Mucosa of stomach (tissue), 1 donor: ENCODE results near the gene SLC48A1.
A peak's percentile ranks its signal among the peaks of the same experiment; 100 is the strongest.

Experiments used
- H3K27me3 ChIP-seq: one replicate; pipeline ENCODE4 v1.7.0; 2013; ENCODE audit warnings: mild to moderate bottlenecking, low read length; ENCODE audit not compliant: control insufficient read depth, insufficient read depth
- H3K36me3 ChIP-seq: one replicate; pipeline ENCODE4 v1.7.0; 2013; ENCODE audit warnings: low read length; ENCODE audit not compliant: control insufficient read depth, insufficient read depth
- H3K4me1 ChIP-seq: one replicate; pipeline ENCODE4 v1.7.0; 2013; ENCODE audit warnings: mild to moderate bottlenecking, low read length; ENCODE audit not compliant: control insufficient read depth, insufficient read depth
- H3K4me3 ChIP-seq: one replicate; pipeline ENCODE4 v1.7.0; 2013; ENCODE audit warnings: low read length
- H3K9ac ChIP-seq: one replicate; pipeline ENCODE4 v1.7.0; 2013; ENCODE audit warnings: mild to moderate bottlenecking, low read length, moderate library complexity
- H3K9me3 ChIP-seq: one replicate; pipeline ENCODE4 v1.7.0; 2013; ENCODE audit warnings: mild to moderate bottlenecking, low read length, moderate library complexity; ENCODE audit not compliant: control insufficient read depth
- donor health status: Pancreatic carcinoma.

The SLC48A1 gene

DNA sequence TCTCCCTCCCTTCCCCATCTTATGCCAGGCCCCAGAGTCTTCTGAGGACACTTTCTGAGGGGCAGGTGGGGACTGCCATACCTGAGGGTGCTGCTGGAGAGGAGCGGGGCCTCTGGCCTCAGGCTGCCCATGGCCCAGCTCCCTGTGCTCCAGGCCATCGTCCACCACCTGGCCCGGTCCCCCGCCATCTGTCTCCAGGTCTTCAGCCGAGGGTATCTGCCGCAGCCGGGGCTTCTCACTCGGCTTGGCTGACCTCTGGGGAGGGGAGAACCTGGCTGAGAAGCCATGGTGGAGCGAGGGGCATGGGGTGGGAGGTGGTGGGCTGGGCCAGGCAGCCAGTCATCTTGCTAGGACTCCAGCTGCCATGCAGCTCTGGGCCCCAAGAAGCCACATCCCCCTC is 21.6 kb downstream of the SLC48A1 start:
- Histone ChIP-seq H3K36me3 (peaks cover 7% of the 10 kb centered on the region), H3K4me3 (no peak overlapping the region), H3K9ac (no peak overlapping the region), H3K27me3 (no peaks in the 10 kb centered on the region), H3K4me1 (no peaks in the 10 kb centered on the region), H3K9me3 (no peaks in the 10 kb centered on the region)

DNA sequence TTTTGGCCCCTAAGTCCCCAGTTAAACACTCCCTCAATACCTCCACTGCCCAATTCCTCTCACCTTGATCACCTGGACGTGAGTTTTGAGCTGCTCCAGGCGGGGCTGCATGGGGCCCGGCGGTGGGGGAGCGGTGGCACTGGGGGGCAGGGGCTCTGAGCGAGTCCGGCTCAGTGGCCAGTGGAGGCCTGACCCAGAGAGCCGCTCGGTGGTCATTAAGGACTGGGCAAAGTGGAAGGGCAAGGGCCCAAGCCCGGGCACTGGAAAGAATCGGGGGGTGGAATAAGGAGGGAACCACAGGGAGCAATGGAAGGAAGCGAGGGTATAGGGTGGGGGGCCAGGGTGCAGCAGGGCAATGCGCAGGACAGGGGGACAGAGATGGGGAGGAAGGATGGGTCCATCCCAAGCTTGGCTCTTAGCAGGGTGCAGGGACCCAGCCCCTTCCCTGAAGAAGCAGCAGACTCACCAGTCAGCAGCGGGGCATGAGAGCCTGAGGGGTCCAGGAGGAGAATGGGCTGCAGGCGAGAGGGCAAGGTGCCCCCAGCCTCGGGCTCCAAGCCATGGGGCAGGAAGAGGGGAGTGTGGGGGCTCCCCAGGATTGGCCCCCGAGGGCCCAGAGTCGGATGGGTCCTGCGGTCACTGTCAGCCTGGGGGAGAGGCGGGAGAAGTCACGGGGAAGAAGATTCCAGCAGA is 22.2 kb downstream of the SLC48A1 start:
- no peak overlapping the region for H3K9ac ChIP-seq
- no peak overlapping the region for H3K4me3 ChIP-seq
- H3K27me3 ChIP-seq, result no peaks in the 10 kb centered on the region
- no peaks in the 10 kb centered on the region for H3K4me1 ChIP-seq
- no peaks in the 10 kb centered on the region for H3K9me3 ChIP-seq
- peaks cover 4% of the 10 kb centered on the region for H3K36me3 ChIP-seq

DNA sequence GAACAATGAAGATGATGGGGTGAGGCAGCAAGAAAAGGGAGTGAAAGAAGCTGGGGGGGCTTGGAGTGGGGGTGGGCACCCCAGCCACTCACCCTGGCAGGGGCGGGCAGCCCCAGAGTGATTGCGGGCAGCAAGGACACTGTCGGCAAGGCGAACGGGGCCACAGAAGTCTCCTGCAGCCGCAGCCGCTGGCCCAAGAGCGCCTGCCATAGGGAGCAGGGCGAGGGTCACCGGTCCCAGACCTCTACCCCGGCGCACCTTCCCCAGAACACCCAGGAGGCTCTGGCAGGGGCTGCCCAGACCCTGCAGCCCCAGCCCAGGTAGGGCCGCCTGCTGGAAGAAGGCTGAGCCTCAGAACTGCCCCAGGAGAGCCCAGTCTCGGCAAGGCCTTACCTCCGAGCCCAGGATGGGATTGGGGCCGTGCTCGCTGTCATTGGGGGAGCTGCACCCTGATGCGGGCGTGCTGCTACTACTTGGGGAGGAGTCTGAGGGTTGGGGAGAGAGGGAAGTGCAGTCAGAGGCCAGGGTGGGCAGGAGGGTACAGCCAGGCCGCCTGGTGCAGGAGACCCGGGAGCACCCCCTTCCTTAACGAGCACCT is 22.9 kb downstream of the SLC48A1 start:
- Histone ChIP-seq H3K9me3 (no peaks in the 10 kb centered on the region), H3K36me3 (peaks cover 4% of the 10 kb centered on the region), H3K4me3 (no peak overlapping the region), H3K4me1 (no peaks in the 10 kb centered on the region), H3K27me3 (no peaks in the 10 kb centered on the region), H3K9ac (no peak overlapping the region)

DNA sequence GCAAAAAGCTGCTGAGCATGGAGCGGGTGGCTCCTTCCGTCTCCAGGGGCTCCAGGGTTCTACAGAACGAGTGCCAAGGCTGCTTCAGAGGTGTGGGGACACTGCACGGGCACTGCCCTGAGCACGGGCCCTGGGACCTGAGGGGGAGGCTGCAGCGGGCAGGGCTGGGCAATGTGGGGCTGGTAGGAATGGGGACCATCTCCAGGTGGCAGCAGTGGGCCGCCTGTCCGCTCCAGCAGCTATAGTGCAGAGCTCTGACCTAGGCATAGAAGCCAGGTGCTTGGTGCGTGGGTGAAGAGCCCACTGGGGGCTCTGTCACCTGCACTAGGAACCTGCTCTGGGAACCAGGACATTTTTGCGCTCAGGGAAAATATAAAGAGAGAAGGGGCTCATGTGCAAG is 24.4 kb downstream of the SLC48A1 start:
- no peak overlapping the region for H3K4me3 ChIP-seq
- no peak overlapping the region for H3K9ac ChIP-seq
- H3K4me1 ChIP-seq, result peaks cover 12% of the 10 kb centered on the region
- H3K9me3 ChIP-seq, result no peaks in the 10 kb centered on the region
- H3K27me3 ChIP-seq, result no peaks in the 10 kb centered on the region
- H3K36me3 ChIP-seq, result peaks cover 4% of the 10 kb centered on the region

DNA sequence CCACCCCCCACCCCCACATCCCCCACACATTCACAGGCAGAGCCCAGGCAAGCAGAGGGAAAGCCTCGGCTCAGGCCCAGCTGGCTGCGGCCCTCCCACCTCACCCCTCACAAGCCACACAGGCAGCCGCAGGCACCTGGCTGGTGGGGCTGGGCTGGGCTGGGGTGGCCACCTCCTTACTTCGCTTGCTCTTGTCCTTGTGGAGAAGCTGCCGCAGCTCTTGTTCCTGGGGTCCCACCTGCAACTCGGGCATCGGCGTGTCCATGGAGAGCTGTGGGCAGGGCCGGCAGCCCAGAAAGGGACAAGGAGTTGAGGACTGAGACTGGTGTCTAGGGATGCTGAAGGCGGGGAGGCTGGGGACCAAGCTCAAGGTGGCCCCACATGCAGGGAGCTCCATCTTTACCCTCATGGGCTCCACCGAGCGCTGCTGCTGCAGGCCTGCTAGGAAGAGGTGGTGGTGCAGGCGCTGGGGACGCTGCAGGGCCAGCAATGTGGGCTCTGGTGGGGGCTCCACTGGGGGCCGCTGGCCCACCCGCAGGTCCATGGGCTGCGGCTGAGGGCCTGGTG is 25.4 kb downstream of the SLC48A1 start:
- H3K9ac ChIP-seq, result no peak overlapping the region
- peaks cover 4% of the 10 kb centered on the region for H3K36me3 ChIP-seq
- H3K4me1 ChIP-seq, result peaks cover 19% of the 10 kb centered on the region
- H3K27me3 ChIP-seq, result no peaks in the 10 kb centered on the region
- no peaks in the 10 kb centered on the region for H3K9me3 ChIP-seq
- no peak overlapping the region for H3K4me3 ChIP-seq

DNA sequence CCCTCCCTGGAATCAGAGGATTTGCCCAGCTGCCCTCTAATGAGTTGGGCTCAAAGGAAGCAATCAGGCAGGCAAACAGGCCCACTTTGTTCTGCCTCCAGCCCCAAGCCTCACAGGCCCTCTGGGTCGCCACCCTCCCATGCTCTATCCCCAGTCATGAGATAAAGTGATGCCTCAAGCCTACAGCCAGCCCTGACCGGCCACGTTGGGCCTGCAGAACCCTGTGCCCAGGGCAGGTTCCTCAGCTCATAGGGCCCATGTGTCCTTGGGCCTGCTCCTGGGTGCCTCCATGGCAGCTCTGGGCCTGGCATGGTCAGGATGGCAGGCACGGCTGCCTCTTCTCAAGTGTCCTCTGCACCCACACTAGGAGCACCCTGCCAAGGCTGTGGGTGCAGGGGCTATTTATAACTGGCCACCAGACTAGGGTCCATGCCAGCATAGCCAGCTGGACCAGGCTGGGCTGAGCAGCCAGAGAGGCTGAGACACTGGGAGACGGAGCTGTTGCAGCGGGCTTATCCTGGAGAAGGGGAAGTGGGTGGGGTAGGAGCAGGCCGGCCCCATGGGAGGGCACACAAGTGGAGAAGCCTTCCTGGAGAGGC is 26.4 kb downstream of the SLC48A1 start:
- Histone ChIP-seq H3K9ac (no peak overlapping the region), H3K4me1 (peaks cover 19% of the 10 kb centered on the region), H3K4me3 (no peak overlapping the region), H3K27me3 (no peaks in the 10 kb centered on the region), H3K9me3 (no peaks in the 10 kb centered on the region), H3K36me3 (peaks cover 4% of the 10 kb centered on the region)

DNA sequence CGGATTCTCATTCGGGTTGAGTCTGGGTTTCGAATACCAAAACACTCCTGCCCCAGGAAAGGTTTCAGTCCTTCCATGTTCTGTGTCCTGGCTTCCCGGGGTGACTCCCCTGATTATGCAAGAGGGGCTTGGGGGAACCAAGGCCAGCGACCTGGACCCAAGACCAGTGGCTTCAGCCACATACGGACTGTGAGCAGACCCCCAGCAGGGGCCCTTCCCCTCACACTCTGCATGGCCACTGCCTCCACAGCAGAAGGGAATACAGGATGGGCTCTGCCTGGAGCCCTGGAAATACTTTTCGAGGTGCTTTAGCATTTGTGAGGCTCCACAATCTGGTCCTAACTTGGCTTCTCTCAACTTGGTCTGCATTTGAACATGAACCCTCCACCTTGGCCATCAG is 27.5 kb downstream of the SLC48A1 start:
- Histone ChIP-seq H3K4me3 (no peak overlapping the region), H3K27me3 (no peaks in the 10 kb centered on the region), H3K36me3 (peaks cover 4% of the 10 kb centered on the region), H3K9ac (no peak overlapping the region), H3K9me3 (no peaks in the 10 kb centered on the region), H3K4me1 (peaks cover 28% of the 10 kb centered on the region)

DNA sequence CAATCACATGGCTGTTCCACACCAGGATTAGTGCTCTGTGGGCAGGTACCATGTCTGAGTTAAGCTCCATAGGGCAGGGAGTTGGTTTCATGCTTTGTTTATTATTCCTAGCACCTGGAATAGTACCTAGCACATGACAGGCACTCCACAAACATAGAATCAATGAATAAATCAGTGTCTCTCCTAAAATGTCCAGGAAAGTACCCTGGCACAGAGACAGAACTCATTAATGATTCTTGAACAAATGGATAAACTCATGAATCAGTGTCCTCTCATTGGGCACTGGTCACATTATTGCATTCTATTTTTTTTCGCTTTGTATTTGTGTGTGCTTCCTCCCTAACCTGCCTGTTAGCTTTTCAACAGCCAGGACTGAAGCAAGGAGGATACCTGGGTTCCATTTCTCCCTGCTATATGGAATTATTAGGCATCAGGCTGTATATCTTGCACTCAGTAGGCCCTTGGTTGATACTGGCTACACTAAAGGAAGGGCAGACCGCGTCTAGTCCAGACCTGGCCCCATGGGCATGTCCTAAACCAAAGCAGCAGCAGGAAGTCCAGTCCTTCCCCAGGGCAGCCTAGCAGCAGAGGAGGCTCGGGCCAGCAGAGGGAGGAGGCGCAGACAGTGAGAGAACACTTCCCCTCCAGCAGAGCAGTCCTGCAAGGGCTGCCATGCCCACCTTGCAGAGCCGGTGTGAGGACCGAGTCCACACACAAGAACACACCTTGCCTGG is 28.3 kb downstream of the SLC48A1 start:
- H3K4me1 ChIP-seq, result peaks cover 35% of the 10 kb centered on the region
- H3K36me3 ChIP-seq, result peaks cover 4% of the 10 kb centered on the region
- no peaks in the 10 kb centered on the region for H3K9me3 ChIP-seq
- H3K9ac ChIP-seq, result no peak overlapping the region
- no peaks in the 10 kb centered on the region for H3K27me3 ChIP-seq
- H3K4me3 ChIP-seq, result no peak overlapping the region

DNA sequence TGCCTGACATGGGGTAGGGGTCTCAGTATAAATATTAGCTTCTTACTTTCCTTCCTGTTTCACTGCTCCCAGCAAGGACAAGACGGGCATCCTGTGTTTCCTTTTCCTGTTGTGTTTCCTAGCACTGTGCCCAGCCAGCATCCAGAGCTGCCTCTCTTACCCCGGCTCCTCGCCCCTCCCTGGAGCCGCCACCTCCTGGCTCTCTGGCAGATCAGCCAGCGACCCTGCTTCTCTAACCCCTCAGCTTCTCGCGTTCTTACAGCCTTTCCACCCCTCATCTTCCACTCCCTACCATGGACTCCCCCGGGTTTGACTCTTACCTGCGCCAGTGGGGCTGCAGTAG is 28.8 kb downstream of the SLC48A1 start:
- no peaks in the 10 kb centered on the region for H3K9me3 ChIP-seq
- peaks cover 41% of the 10 kb centered on the region for H3K4me1 ChIP-seq
- no peak overlapping the region for H3K9ac ChIP-seq
- H3K4me3 ChIP-seq, result no peak overlapping the region
- H3K36me3 ChIP-seq, result peaks cover 1% of the 10 kb centered on the region
- H3K27me3 ChIP-seq, result no peaks in the 10 kb centered on the region

DNA sequence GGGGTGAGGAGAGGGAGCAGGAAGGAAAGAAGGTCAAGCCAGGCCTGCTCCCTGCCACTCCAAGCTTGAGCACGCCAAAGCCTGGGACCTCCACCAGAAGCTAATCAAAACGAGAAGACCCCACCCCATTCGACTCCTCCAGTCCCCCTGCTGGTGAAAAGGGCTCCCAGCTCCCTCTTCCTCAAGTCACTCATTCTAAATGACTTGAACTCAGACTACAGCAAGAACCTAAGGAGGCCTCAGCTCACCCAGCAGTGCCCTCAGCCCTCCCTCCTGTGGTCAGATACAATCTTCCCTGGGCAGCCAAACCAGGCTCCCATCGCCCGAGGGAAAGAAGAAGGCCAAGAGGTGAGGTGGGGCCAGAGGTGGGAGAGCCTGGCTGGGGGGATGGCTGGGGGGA is 29.3 kb downstream of the SLC48A1 start:
- Histone ChIP-seq H3K36me3 (no peaks in the 10 kb centered on the region), H3K27me3 (no peaks in the 10 kb centered on the region), H3K4me1 (peaks cover 45% of the 10 kb centered on the region), H3K4me3 (no peak overlapping the region), H3K9ac (peak overlapping the region; percentile 30), H3K9me3 (no peaks in the 10 kb centered on the region)

DNA sequence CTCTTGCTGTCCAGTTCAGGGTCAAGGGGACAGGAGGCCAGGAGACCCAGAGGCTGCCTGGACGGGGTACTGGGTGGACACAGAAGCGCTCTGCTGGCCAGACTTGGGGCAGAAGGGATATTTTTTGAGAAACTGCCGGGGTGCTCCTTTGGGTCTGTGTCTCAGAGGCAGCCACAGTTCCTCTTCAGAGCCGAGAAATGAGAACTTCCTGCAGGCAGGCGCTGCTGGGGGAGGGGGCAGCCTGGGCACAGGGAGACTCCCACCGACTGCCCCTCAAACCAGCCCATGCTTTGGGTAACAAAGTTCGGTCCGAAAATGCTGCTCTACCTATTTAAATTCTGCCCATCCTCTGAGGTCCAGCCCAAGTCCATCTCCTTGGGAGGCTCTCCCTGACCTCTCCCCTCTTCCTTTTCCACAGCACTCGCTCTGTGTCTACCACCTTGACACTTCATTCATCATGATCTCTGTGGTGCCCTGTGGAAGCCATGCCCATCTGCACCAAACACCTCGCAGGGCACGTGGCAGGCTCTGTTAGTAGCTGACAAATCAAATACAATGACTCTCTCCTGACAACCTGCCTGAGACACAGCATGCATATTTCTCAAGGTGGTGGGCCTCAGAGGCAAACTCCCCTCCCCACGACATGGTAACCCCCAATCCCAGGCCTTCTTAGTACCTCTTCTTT is 30.3 kb downstream of the SLC48A1 start:
- Histone ChIP-seq H3K4me1 (peaks cover 55% of the 10 kb centered on the region), H3K9ac (peak overlapping the region; percentile 30), H3K4me3 (no peak overlapping the region)

More for the DNA sequence above, 30.3 kb downstream of the SLC48A1 start:
- no peaks in the 10 kb centered on the region for H3K27me3 ChIP-seq
- no peaks in the 10 kb centered on the region for H3K9me3 ChIP-seq
- no peaks in the 10 kb centered on the region for H3K36me3 ChIP-seq
